Islet of Langerhans (tissue), 1 donor: ENCODE data around the gene APOLD1.
"Not testable (repeated sequence)": the region's sequence is repeated elsewhere in the genome, so short reads cannot be mapped to it uniquely, and the experiment has no call there.

Source experiments
- FAIRE-seq: peaks from one replicate; lab custom pipeline; 2011; peaks lifted over from hg19 to GRCh38; lab: Jason Lieb, UNC

The APOLD1 gene

GRCh38 chr12:12807970-12808702 is 22.7 kb downstream of the APOLD1 start:
- FAIRE-seq: no peak

- FAIRE-seq: no peak
Observed at GRCh38 chr12:12810553-12811021, 25.1 kb downstream of the APOLD1 start.

- no peak for FAIRE-seq
Observed at GRCh38 chr12:12811343-12811742, 25.9 kb downstream of the APOLD1 start.

GRCh38 chr12:12812174-12812573 is 26.7 kb downstream of the APOLD1 start:
- FAIRE-seq: no peak

- peak; percentile 17 for FAIRE-seq
Observed at GRCh38 chr12:12812618-12813119, 27.2 kb downstream of the APOLD1 start.

- FAIRE-seq: no peak
Observed at GRCh38 chr12:12813120-12814101, 28.0 kb downstream of the APOLD1 start, which contains the start of gene DDX47. DDX47 (plus strand) TSS chr12:12813346; CDS start chr12:12813368, 22 bp downstream.

GRCh38 chr12:12817616-12818015 is 32.2 kb downstream of the APOLD1 start:
- no peak for FAIRE-seq

GRCh38 chr12:12818701-12819100 is 33.2 kb downstream of the APOLD1 start:
- no peak for FAIRE-seq

- no peak for FAIRE-seq
Observed at GRCh38 chr12:12819221-12819620, 33.8 kb downstream of the APOLD1 start.

GRCh38 chr12:12819752-12820311 is 34.4 kb downstream of the APOLD1 start:
- no peak for FAIRE-seq

- FAIRE-seq: not testable (repeated sequence)
Observed at GRCh38 chr12:12820376-12820775, 34.9 kb downstream of the APOLD1 start.

- no peak for FAIRE-seq
Observed at GRCh38 chr12:12821975-12822374, 36.5 kb downstream of the APOLD1 start.

- FAIRE-seq: no peak
Observed at GRCh38 chr12:12822886-12823285, 37.4 kb downstream of the APOLD1 start.

- FAIRE-seq: no peak
Observed at GRCh38 chr12:12823300-12823699, 37.8 kb downstream of the APOLD1 start.

GRCh38 chr12:12823811-12824210 is 38.4 kb downstream of the APOLD1 start:
- no peak for FAIRE-seq

- FAIRE-seq: no peak
Observed at GRCh38 chr12:12835378-12836146, 50.1 kb downstream of the APOLD1 start.

- no peak for FAIRE-seq
Observed at GRCh38 chr12:12836571-12836970, 51.1 kb downstream of the APOLD1 start.

GRCh38 chr12:12837025-12837812 is 51.8 kb downstream of the APOLD1 start:
- peak; percentile 38 for FAIRE-seq

- no peak for FAIRE-seq
Observed at GRCh38 chr12:12837813-12838153, 52.3 kb downstream of the APOLD1 start.

- FAIRE-seq: no peak
Observed at GRCh38 chr12:12839003-12839395, 53.5 kb downstream of the APOLD1 start.

GRCh38 chr12:12839439-12839838 is 54.0 kb downstream of the APOLD1 start:
- not testable (repeated sequence) for FAIRE-seq
